DMS79 (cell line): ENCODE measurements around the gene CLIP3.
A peak's percentile ranks its signal among the peaks of the same experiment; 100 is the strongest.
"Not testable (repeated sequence)": the region's sequence is repeated elsewhere in the genome, so short reads cannot be mapped to it uniquely, and the experiment has no call there.

Experiments used
- DNase-seq: peaks from one replicate; lab custom pipeline; 2025; lab: John Stamatoyannopoulos, UW

The CLIP3 gene

DNA sequence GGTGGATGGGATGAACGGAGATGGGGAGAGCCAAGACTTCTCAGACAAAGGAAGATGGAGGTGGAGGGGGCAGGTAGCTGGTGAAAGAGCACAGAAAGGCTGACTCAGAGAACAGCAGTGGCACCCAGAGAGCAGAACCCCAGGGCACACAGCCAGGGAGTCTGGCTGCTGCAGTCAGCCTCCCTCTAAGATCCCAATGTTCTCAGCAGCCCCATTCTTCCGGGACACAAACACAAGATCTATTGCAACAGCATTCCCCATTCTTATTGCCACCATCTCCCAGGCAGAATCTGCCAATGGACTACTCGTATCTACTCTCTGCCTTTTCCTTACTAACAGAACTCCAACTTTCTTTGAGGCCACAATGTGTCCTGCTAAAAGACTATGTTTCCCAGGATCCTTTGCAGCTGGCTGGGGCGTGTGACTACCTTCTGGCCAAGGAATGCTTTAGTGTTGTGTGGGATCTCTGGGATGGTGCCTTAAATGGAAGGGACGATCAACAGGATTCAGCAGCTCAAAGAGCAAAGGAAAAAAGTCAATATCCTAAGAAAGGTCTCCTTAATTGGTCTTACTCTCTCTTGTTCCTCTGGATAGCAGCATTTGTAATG lies 13.9 kb upstream of the CLIP3 start:
- no peak for DNase-seq

- no peak for DNase-seq
Measured at GRCh38 chr19:36043952-36044351, 11.3 kb upstream of the CLIP3 start.

DNA sequence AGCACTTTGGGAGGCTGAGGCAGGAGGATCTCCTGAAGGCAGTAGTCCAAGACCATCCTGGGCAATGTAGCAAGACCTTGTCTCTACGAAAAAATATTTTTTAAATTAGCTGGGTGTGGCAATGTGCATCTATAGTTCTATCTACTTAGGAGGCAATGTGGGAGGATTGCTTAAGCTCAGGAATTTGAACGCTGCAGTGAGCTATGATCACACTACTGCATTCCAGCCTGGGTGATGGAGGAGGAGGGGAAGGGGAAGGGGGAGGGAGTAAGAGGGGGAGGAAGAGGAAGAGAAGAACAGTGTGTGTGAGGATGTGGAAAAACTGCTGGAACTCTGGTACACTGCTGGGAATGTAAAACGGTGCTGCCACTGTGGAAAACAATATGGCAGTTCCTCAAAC lies 9.2 kb upstream of the CLIP3 start:
- DNase-seq, result no peak

DNA sequence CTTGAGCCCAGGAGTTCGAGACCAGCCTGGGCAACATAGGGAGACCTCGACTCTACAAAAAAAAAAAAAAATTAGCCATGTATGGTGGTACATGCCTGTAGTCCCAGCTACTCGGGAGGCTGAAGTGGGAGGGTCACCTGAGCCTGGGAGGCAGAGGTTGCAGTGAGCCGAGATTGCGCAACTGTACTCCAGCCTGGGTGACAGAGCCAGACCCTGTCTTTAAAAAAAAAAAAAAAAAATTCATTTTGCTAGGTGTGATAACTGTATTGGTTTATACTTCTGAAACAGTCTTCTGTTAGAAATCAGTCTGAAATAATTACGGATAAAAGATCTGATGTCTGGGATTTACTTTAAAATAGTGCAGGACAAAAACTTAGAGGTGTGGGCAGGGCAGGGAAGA lies 8.4 kb upstream of the CLIP3 start:
- not testable (repeated sequence) for DNase-seq

DNA sequence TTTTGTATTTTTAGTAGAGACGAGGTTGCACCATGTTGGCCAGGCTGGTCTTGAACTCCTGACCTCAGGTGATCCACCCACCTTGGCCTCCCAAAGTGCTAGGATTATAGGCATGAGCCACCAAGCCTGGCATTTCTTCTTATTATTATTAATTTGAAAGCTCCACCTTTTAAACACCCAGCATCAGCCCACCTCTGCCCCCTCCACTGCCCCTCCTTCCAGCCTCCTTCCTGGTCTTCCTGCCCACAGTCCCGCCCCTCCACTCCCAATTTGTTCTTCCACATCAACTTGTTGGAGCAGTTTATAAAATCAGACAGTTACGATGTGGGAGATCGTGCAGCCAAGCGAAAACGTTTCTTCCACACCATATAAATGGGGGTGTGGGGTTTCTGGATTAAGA lies 7.8 kb upstream of the CLIP3 start:
- no peak for DNase-seq

GRCh38 chr19:36031308-36031707 lies 1.4 kb downstream of the CLIP3 start:
- no peak for DNase-seq

DNA sequence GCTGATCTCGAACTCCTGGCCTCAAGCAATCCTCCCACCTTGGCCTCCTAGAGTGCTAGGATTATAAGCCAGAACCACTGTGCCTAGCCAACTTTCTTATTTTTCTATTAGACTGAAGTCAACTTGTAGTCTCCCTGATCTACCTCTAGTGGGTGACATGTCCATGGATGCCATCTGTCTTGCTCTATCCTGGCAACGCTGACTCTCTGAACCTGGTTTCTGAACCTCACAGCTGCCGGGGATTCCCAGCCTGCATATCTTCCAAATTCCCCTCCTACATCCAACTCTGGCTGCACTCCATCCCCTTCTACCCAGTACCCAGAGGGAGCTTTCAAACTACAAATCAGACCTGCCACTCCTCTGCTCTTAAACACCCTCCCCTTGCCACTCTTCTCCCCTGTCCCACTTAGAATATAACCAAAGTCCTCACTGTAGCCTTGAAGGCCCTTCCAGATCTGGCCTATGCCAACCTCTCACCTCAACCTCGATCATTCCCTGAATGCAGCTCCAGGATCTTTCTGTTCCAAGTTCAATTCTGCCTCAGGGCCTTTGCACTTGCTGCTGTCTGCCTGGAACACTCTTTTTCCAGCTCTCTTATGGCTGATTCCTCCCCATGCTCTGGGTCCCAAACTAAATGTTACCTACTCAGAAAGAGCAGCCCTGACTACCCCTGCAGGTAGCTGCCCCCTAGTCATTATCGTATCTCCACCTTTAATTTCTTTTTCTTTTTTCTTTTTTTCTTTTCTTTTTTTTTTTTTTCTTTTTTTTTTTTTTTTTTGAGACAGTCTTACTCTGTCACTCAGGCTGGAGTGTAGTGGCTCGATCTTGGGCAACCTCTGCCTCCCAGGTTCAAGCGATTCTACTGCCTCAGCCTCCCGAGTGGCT lies 2.2 kb downstream of the CLIP3 start:
- DNase-seq, result no peak

GRCh38 chr19:36028313-36029041 lies 4.2 kb downstream of the CLIP3 start:
- DNase-seq, result no peak

GRCh38 chr19:36027696-36028095 lies 5.0 kb downstream of the CLIP3 start:
- DNase-seq, result no peak

DNA sequence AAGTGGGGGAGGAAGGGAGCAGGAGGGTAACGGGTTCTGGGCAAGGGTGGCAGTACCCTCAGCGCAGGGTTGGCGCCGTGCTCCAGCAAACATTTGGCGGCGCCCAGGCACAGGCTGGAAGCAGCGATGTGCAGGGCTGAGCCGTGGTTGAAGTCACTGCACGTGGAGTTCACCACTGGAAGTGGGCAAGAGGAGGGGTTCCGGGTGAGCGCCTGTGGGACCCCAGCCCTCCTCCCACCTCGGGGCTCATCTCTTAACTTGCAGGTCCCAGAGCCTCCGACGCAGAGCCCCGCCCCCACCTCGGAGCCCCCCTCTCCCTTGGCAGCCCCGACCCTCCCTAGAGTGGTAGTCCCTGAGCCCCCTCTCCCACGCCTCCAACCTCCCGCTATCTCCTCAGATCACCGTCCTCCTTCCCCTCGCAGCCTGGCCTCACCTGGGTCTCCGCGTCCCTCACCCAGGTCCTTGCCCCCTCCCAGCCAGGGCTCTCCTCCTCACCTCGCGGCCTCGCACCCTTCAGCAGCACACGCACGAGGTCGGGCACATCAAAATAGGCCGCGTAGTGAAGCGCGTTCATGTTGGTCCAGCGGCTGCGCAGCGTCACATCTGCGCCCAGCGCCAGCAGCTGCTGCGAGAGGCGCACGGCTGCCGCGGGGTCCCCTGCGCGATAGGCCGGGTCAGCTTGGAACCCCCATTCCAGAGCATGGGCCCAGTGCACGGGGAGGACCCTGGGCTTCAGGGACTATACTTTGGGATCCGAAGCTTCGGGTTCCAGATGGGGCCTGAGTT lies 6.4 kb downstream of the CLIP3 start:
- DNase-seq, result no peak

DNA sequence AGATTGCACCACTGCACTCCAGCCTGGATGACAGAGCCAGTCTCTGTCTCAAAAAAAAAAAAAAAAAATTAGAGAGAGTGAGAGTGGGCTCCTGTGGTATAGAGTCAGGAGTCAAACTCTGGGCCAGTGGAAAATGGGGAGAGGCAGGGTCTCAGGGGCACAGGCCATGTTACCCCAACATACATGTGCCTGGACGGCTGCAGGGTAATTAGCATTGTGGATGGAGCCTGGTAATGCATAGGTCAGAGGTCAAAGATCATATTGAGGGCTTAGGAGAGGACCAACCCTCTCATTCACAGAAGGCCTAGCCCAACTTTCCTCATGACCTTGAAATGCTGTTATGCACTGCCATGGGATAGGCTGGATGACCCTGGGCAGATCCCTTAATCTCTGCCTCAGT lies 7.1 kb downstream of the CLIP3 start:
- DNase-seq, result no peak

- DNase-seq, result no peak
Measured at GRCh38 chr19:36023432-36023831, 9.2 kb downstream of the CLIP3 start.

GRCh38 chr19:36019061-36019670 lies 13.5 kb downstream of the CLIP3 start:
- no peak for DNase-seq

DNA sequence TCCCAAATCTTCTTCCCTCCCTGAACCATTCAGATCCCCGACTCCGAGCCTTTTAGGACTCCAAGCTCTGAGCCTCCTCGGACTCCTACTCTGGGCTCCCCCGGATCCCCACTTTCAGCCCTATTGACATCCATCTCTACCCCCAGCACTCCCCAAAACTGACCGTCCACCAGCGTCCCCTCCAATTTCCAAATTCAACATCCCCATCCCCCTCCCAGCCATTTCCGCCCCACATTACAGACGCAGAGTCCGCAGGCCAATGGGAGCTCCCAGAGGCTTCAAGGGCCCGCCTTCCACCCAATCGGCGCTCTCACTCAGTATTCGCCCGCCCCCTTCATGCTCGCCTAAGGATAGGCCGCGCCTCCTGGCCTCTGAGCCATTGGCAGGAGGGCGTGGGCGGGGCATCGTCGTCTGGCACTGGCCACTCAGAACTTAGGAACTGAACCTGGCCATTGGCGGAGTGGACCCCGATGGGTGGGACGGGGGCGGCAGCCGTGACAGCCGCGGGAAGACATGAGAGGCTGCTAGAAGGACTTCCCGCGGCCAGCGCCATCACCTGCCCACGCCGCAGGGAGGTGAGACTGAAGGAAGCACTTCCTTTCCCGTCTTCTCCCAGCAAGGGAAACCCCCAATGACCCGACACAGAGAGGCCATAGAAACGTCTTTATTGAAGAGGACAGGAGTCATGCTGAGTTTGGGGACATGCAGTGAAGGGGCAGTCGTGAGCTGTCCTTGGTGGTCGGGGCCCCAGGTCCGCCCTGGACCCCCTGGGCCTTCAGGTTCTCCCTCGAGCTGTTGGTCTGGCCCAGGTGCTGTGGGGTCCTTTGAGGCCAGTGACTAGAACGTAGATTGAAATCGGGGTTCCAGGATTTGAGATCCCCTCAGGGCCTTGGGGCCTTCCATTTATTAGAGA lies 18.4 kb downstream of the CLIP3 start, which contains the start of gene ALKBH6:
Gene ALKBH6, minus strand, starts transcription at position 202 of the 913 bp plus-strand sequence. CDS start 816 bp downstream, outside the sequence.
- DNase-seq, result peak; percentile 99

DNA sequence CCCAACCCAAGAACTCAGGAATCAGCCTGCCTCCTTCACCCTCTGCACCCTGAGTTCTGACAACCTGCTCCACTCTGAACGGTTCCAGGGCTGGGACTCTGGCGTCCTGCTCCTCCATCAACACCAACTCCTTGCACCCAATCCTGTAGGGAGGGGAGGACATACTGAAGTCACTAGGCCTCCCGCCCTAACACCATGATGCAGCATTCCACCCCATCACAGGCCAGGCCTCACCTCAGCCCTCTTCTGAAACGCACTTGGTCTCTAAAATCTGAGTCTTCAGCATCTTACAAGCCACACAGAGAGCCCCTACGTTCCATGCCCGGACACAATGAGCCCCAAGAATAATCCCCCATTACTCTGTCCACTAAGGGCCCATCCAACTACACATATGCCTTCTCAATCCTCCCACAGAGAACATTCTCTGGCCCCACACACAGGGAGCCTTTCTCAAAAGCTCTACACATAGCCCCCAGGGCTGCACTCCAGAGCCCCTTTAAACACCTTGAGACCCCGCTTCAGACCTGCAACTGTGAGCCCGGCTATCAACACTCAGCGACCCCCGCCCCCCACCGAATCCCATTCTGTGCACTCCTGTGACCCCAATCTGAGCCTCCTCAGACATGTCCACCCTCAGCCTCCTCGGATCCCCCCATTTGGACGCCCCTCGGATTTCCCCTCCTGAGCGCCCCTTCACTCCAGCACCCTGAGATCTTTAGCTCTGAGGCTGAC lies 19.2 kb downstream of the CLIP3 start:
- no peak for DNase-seq

- no peak for DNase-seq
Measured at GRCh38 chr19:36010402-36010801, 22.3 kb downstream of the CLIP3 start.

DNA sequence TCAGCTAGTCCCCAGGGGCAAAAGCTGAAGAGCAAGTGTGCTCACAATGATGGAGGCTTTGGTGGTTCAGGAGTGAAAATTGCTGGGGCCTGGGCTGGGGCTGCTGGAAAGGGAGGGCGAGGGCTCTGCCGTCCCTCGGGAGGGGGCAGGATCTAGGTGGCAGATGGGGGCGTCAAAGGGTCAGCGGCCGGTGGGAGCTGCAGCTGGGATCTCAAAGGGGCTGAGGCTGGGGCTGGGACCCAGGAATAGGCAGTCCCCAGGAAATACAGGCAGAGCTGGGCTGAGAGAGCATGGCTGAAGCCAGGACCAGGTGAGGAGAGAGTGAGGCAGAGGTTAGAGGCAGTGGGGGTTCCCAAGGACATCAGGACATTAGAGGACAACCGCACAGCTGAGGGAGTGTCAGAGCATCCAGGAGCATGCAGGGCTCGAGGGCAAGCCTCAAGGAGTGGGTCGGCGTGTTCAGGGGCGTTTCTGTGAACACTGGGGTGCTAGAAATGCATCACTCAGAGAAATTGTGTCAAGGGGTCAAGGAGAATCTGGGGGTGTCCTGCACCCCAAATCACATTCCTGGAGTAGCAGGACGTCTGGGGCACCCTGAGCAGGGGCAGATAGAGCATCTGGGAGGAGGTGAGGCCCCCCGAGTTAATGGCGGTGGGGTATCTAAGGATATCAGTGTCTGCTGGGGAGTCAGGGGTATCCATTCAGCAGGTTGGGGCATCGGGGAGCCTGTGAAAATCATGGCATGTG lies 22.9 kb downstream of the CLIP3 start:
- DNase-seq, result no peak

GRCh38 chr19:36009220-36009619 lies 23.5 kb downstream of the CLIP3 start:
- peak; percentile 11 for DNase-seq
